T47D (cell line): ENCODE data around the gene DPYD.

Experiments used
- DNase-seq, 2 experiments: peaks; one replicate each; pipeline versions ENCODE4 v3.0.0 to v3.0.0-alpha.2; 2011 to 2012; ENCODE audit warnings: low read depth in 1 of 2, low spot score in 1 of 2
- JUND ChIP-seq: IDR thresholded peaks from 2 replicates; pipeline ENCODE4 v1.6.1; 2012; ENCODE audit warnings: low read depth
- in situ Hi-C: cut with HindIII; loops from 2 replicates; pipeline ENCODE4 v1.10.0; 2016; ENCODE audit warnings: low sequenced_read_pairs, low pct_unique_long_range_greater_than_20kb

DPYD gene

GRCh38 chr1:97853221-97853620 lies 67.6 kb downstream of the DPYD start:
- no peak for DNase-seq
- in situ Hi-C loops, result no loop called here
- TF ChIP-seq JUND, result no peak

- no peak for TF ChIP-seq JUND
- DNase-seq, result no peak
- in situ Hi-C loops, result no loop called here
These were observed 71.2 kb downstream of the DPYD start for GRCh38 chr1:97849345-97850340.

- DNase-seq, result no peak
- in situ Hi-C loops, result no loop called here
- TF ChIP-seq JUND, result no peak
These were observed 75.0 kb downstream of the DPYD start for GRCh38 chr1:97845805-97846204.

GRCh38 chr1:97844552-97845089 lies 76.2 kb downstream of the DPYD start:
- in situ Hi-C loops, result no loop called here
- TF ChIP-seq JUND, result no peak
- no peak for DNase-seq

GRCh38 chr1:97841338-97841737 lies 79.5 kb downstream of the DPYD start:
- TF ChIP-seq JUND, result no peak
- in situ Hi-C loops, result no loop called here
- no peak for DNase-seq

GRCh38 chr1:97837161-97837560 lies 83.7 kb downstream of the DPYD start:
- no peak for TF ChIP-seq JUND
- in situ Hi-C loops, result no loop called here
- no peak for DNase-seq

GRCh38 chr1:97834899-97835298 lies 85.9 kb downstream of the DPYD start:
- in situ Hi-C loops, result no loop called here
- no peak for DNase-seq
- TF ChIP-seq JUND, result no peak

GRCh38 chr1:97833881-97834280 lies 87.0 kb downstream of the DPYD start:
- TF ChIP-seq JUND, result no peak
- no peak for DNase-seq
- in situ Hi-C loops, result no loop called here

- in situ Hi-C loops, result no loop called here
- no peak for DNase-seq
- no peak for TF ChIP-seq JUND
These were observed 88.4 kb downstream of the DPYD start for GRCh38 chr1:97832481-97832880.

GRCh38 chr1:97827887-97828286 lies 92.9 kb downstream of the DPYD start:
- in situ Hi-C loops, result no loop called here
- TF ChIP-seq JUND, result no peak
- DNase-seq, result no peak

- no peak for TF ChIP-seq JUND
- no peak for DNase-seq
These were observed 94.0 kb downstream of the DPYD start for GRCh38 chr1:97826820-97827219.

GRCh38 chr1:97824624-97825023 lies 96.2 kb downstream of the DPYD start:
- no peak for TF ChIP-seq JUND
- no peak for DNase-seq
- in situ Hi-C loops, result no loop called here

More at GRCh38 chr1:97826820-97827219, 94.0 kb downstream of the DPYD start:
- in situ Hi-C loops, result no loop called here

GRCh38 chr1:97824200-97824599 lies 96.6 kb downstream of the DPYD start:
- in situ Hi-C loops, result no loop called here
- DNase-seq, result no peak
- TF ChIP-seq JUND, result no peak
